Measurements from ENCODE around the gene HOXB3.

The HOXB3 gene

DNA sequence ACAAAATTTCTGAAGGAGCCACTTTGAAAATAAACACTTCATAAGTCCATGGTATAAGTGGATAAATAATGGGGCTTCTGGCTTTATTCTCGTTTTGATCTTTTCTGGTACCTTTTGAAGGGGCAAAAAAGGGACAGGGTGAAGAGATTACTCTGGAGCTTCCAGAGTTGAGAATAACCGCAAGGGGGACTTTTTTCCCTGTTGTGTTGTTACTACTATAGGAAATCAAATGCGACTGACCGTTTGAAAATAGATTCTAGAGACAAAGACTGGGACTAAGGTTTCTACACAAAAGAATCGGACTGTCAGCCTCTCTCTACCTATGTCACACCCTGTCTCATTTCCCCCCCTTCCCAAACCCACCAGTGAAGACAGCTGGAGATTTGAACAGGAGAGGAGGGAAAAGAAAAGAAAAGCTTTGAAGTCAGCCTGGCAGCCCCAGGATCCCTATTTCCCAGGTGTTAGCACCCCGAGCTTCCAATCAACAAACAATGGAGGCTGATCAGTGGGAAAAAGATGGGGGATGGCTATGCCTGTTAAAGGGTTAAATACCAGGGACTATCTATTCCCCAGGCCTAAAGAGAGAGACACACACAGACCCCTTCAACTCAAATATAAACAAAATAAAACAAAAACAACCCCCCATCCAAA, 20.2 kb downstream of the HOXB3 start:
- Histone ChIP-seq H4K20me1 (ENCODE audit: insufficient read depth, low read length) (no peaks in the 10 kb centered on the region), H3K4me1 (ENCODE audit: insufficient read depth, low read length) (no peaks in the 10 kb centered on the region), H3K79me2 (ENCODE audit: insufficient read depth, low read length) (no peaks in the 10 kb centered on the region), H3K9me3 (ENCODE audit: insufficient read depth, low read length, severe bottlenecking) (no peaks in the 10 kb centered on the region), H3K4me3 (ENCODE audit: low read depth in 1 of 2, low read length in 2 of 2) (no peak overlapping the region), H3K9ac (ENCODE audit: low read depth, low read length) (no peak overlapping the region), H2AFZ (ENCODE audit: low read depth, low read length) (no peak overlapping the region), H3K27me3 (ENCODE audit: insufficient read depth, low read length, poor library complexity) (peaks cover 49% of the 10 kb centered on the region), H3K4me2 (ENCODE audit: insufficient read depth, low read length) (no peak overlapping the region), H3K27ac (ENCODE audit: low read length) (no peak overlapping the region), H3K36me3 (ENCODE audit: insufficient read depth, low read length) (no peaks in the 10 kb centered on the region)
- TF ChIP-seq CTCF (IDR thresholded peaks at IDR 0.05; ENCODE audit: borderline replicate concordance, extremely low read depth, low read length, poor library complexity, severe bottlenecking) (no peak), EZH2 (IDR thresholded peaks at IDR 0.05; ENCODE audit: borderline replicate concordance, low read depth, low read length, severe bottlenecking) (no peak)
- no peak for DNase-seq
- ATAC-seq (ENCODE audit: insufficient read depth, low read depth) = no peak

DNA sequence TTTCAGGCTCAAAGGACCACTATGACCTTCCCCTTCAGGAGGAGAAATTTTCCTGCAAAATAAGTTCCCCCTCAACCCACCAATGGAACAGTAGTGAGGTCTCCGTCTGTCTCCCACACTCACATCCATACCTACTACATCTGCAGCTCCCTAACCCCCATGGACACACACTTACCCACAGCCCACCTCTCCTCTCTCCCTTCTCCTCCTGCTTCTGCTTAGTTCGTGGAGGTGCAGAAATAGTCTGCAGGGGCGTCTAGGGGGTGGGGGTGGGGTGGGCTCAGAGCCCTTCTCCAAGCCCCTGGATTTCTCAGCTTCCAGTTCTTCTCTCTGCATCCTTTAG, 20.8 kb downstream of the HOXB3 start:
- Histone ChIP-seq H3K9me3 (ENCODE audit: insufficient read depth, low read length, severe bottlenecking) (no peaks in the 10 kb centered on the region), H3K4me2 (ENCODE audit: insufficient read depth, low read length) (no peak overlapping the region), H3K4me1 (ENCODE audit: insufficient read depth, low read length) (no peaks in the 10 kb centered on the region), H3K27ac (ENCODE audit: low read length) (no peak overlapping the region), H3K36me3 (ENCODE audit: insufficient read depth, low read length) (no peaks in the 10 kb centered on the region), H3K27me3 (ENCODE audit: insufficient read depth, low read length, poor library complexity) (peaks cover 44% of the 10 kb centered on the region), H4K20me1 (ENCODE audit: insufficient read depth, low read length) (no peaks in the 10 kb centered on the region), H3K9ac (ENCODE audit: low read depth, low read length) (no peak overlapping the region), H3K79me2 (ENCODE audit: insufficient read depth, low read length) (no peaks in the 10 kb centered on the region), H3K4me3 (ENCODE audit: low read depth in 1 of 2, low read length in 2 of 2) (no peak overlapping the region), H2AFZ (ENCODE audit: low read depth, low read length) (no peak overlapping the region)
- TF ChIP-seq CTCF (IDR thresholded peaks at IDR 0.05; ENCODE audit: borderline replicate concordance, extremely low read depth, low read length, poor library complexity, severe bottlenecking) (no peak), EZH2 (IDR thresholded peaks at IDR 0.05; ENCODE audit: borderline replicate concordance, low read depth, low read length, severe bottlenecking) (no peak)
- no peak for ATAC-seq (ENCODE audit: insufficient read depth, low read depth)
- DNase-seq = no peak

GRCh38 chr17:48568499-48569239, 21.4 kb downstream of the HOXB3 start:
- Histone ChIP-seq H3K79me2 (ENCODE audit: insufficient read depth, low read length) (no peaks in the 10 kb centered on the region), H3K9ac (ENCODE audit: low read depth, low read length) (no peak overlapping the region), H2AFZ (ENCODE audit: low read depth, low read length) (no peak overlapping the region), H3K4me1 (ENCODE audit: insufficient read depth, low read length) (no peaks in the 10 kb centered on the region), H3K36me3 (ENCODE audit: insufficient read depth, low read length) (no peaks in the 10 kb centered on the region), H3K4me2 (ENCODE audit: insufficient read depth, low read length) (no peak overlapping the region), H4K20me1 (ENCODE audit: insufficient read depth, low read length) (peaks cover 1% of the 10 kb centered on the region; the same call in 1 of the 2 replicates), H3K27ac (ENCODE audit: low read length) (no peak overlapping the region), H3K4me3 (ENCODE audit: low read depth in 1 of 2, low read length in 2 of 2) (no peak overlapping the region), H3K9me3 (ENCODE audit: insufficient read depth, low read length, severe bottlenecking) (no peaks in the 10 kb centered on the region), H3K27me3 (ENCODE audit: insufficient read depth, low read length, poor library complexity) (peaks cover 43% of the 10 kb centered on the region)
- ATAC-seq (ENCODE audit: insufficient read depth, low read depth) (no peak), DNase-seq (no peak)
- TF ChIP-seq EZH2 (IDR thresholded peaks at IDR 0.05; ENCODE audit: borderline replicate concordance, low read depth, low read length, severe bottlenecking) (no peak), CTCF (IDR thresholded peaks at IDR 0.05; ENCODE audit: borderline replicate concordance, extremely low read depth, low read length, poor library complexity, severe bottlenecking) (no peak)

Data from DND-41 (cell line).